Activated CD4-positive, alpha-beta T cell treated with anti-CD3 and anti-CD28 coated beads, Interleukin-2, amount 10 ng/mL, durations not matched to agents 7 days and 5 days (primary cell): Measurements from ENCODE around the gene PDGFRA. TPM values are rescaled to one million over a fixed set of nuclear protein-coding genes. Genes with fewer than 3 reads are reported as not detected.
"Not testable (repeated sequence)": the region's sequence is repeated elsewhere in the genome, so short reads cannot be mapped to it uniquely, and the experiment has no call there.

Experiments
- CTCF ChIA-PET: fragments of 350-600 bp; sonication (Branson Sonifier 250); formaldehyde crosslinking; loops from one replicate; lab custom pipeline; 2021; ENCODE audit warnings: antibody characterized with exemption; lab: Charles Lee
- POLR2A ChIA-PET: fragments of 350-600 bp; sonication (Branson Sonifier 250); formaldehyde crosslinking; loops from one replicate; lab custom pipeline; 2021; ENCODE audit warnings: antibody characterized with exemption; lab: Charles Lee
- DNase-seq: peaks from one replicate; pipeline ENCODE4 v3.0.0-alpha.2; 2020
- H3K27ac Mint-ChIP-seq: one replicate; pipeline ENCODE4 v1.8.0; 2021; ENCODE audit warnings: mild to moderate bottlenecking, moderate library complexity, mixed read lengths
- H3K27me3 Mint-ChIP-seq: one replicate; pipeline ENCODE4 v1.8.0; 2021; ENCODE audit warnings: mixed read lengths
- H3K36me3 Mint-ChIP-seq: one replicate; pipeline ENCODE4 v1.8.0; 2021; ENCODE audit warnings: low read depth, mixed read lengths
- H3K4me1 Mint-ChIP-seq: one replicate; pipeline ENCODE4 v1.8.0; 2021; ENCODE audit warnings: mixed read lengths
- H3K4me3 Mint-ChIP-seq: one replicate; pipeline ENCODE4 v1.8.0; 2021; ENCODE audit warnings: mild to moderate bottlenecking, moderate library complexity, mixed read lengths
- H3K9me3 Mint-ChIP-seq: one replicate; pipeline ENCODE4 v1.8.0; 2021; ENCODE audit warnings: mixed read lengths
- total RNA-seq, 2 experiments: library from RNA; stranded (reverse); gene quantifications; one replicate each; pipeline ENCODE4 v1.2.3, GENCODE V29; 2021

Gene PDGFRA
- total RNA-seq, 2 experiments from 2014 or later: not detected

DNA sequence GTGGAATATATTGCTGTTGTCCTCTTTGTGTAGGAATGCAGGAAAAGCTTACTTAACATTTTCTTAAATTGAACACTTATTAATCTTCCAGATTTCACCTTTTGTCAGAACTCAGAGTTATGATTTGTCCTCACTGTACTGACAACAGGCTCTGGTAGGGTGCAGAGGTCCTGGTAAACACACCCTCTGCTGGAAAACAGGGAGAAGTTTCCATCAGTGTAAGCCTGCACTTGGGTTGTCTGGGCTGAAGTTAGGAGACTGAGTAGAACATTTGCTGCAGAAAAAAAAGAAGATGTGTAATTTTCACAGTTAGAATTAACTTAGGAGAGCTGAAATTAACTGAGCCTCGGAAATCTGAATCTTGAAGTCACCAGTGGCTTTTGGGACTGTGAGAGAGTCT is 23.2 kb downstream of the PDGFRA start:
- DNase-seq, H3K27me3 Mint-ChIP-seq, POLR2A ChIA-PET, H3K9me3 Mint-ChIP-seq, H3K4me1 Mint-ChIP-seq, H3K27ac Mint-ChIP-seq, H3K4me3 Mint-ChIP-seq, H3K36me3 Mint-ChIP-seq, CTCF ChIA-PET: not testable (repeated sequence)

- no peak overlapping the region for H3K27ac Mint-ChIP-seq
- CTCF ChIA-PET: no interaction called here
- H3K9me3 Mint-ChIP-seq: no peaks in the 10 kb centered on the region
- no peaks in the 10 kb centered on the region for H3K36me3 Mint-ChIP-seq
- POLR2A ChIA-PET: no interaction called here
- no peaks in the 10 kb centered on the region for H3K4me1 Mint-ChIP-seq
- peaks cover 1% of the 10 kb centered on the region for H3K27me3 Mint-ChIP-seq
- no peak for DNase-seq
- no peak overlapping the region for H3K4me3 Mint-ChIP-seq
These were observed 25.2 kb downstream of the PDGFRA start for GRCh38 chr4:54254116-54254914.

GRCh38 chr4:54254915-54255246 is 25.8 kb downstream of the PDGFRA start:
- no peak overlapping the region for H3K27ac Mint-ChIP-seq
- POLR2A ChIA-PET: no interaction called here
- H3K4me3 Mint-ChIP-seq: no peak overlapping the region
- peaks cover 1% of the 10 kb centered on the region for H3K27me3 Mint-ChIP-seq
- DNase-seq: no peak
- H3K36me3 Mint-ChIP-seq: no peaks in the 10 kb centered on the region
- H3K4me1 Mint-ChIP-seq: no peaks in the 10 kb centered on the region
- CTCF ChIA-PET: no interaction called here
- no peaks in the 10 kb centered on the region for H3K9me3 Mint-ChIP-seq

DNA sequence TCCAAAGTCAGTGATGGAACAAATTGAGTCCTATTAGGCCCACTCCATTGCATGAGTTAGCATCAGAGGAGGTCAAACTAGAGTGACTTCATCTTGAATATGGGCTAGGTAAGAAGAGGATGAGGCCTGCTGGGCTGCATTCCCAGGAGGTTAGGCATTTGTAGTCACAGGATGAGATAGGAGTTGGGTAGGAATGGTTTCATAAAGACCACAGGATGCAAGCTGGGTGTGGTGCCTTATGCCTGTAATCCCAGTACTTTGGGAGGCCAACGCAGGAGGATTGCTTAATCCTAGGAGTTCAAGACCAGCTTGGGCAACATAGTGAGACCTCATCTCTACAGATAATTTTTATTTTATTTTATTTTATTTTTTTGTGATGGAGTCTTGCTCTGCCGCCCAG is 26.8 kb downstream of the PDGFRA start:
- no peak for DNase-seq
- ChIA-PET CTCF (interaction anchor here (0.5 to 0.6 kb wide), 2 partner anchors 187 to 515 kb away, joined by 4 read pairs; no protein-coding TSS in a partner anchor), POLR2A (no interaction called here)
- H3K36me3 Mint-ChIP-seq: no peaks in the 10 kb centered on the region
- no peak overlapping the region for H3K27ac Mint-ChIP-seq
- H3K4me1 Mint-ChIP-seq: no peaks in the 10 kb centered on the region
- H3K9me3 Mint-ChIP-seq: no peaks in the 10 kb centered on the region
- H3K27me3 Mint-ChIP-seq: peaks cover 1% of the 10 kb centered on the region
- no peak overlapping the region for H3K4me3 Mint-ChIP-seq

GRCh38 chr4:54256491-54257486 is 27.7 kb downstream of the PDGFRA start:
- Mint-ChIP-seq H3K4me3 (no peak overlapping the region), H3K4me1 (no peaks in the 10 kb centered on the region), H3K9me3 (no peaks in the 10 kb centered on the region), H3K27ac (no peak overlapping the region), H3K27me3 (peaks cover 1% of the 10 kb centered on the region), H3K36me3 (no peaks in the 10 kb centered on the region)
- ChIA-PET CTCF (interaction anchor here (0.5 to 0.6 kb wide), 2 partner anchors 186 to 514 kb away, joined by 4 read pairs; no protein-coding TSS in a partner anchor), POLR2A (no interaction called here)
- DNase-seq: no peak

- no peaks in the 10 kb centered on the region for H3K36me3 Mint-ChIP-seq
- ChIA-PET CTCF (no interaction called here), POLR2A (no interaction called here)
- peaks cover 4% of the 10 kb centered on the region for H3K27me3 Mint-ChIP-seq
- H3K27ac Mint-ChIP-seq: no peak overlapping the region
- no peaks in the 10 kb centered on the region for H3K4me1 Mint-ChIP-seq
- DNase-seq: no peak
- H3K4me3 Mint-ChIP-seq: no peak overlapping the region
- no peaks in the 10 kb centered on the region for H3K9me3 Mint-ChIP-seq
These were observed 36.3 kb downstream of the PDGFRA start for GRCh38 chr4:54265366-54265765.

DNA sequence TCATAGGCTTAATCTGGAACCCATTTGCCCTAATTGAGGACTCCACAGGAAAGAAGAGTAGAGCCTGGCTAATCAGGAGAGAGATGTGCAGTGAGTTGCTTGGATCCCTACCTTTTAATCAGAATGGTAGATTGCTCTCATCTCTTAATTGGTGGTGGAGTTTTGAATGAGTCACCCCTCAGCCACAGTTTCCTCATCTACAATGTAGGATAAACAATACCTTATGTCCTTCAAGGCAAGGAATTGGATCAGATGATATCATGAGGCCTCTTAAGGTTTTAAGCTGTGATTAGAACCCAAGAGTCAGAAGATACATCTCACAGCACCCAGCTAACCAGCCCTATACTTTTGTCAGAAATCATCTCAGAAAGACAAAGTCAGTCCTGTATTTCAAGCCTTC is 39.1 kb downstream of the PDGFRA start:
- no peak for DNase-seq
- Mint-ChIP-seq H3K9me3 (peaks cover 9% of the 10 kb centered on the region), H3K4me1 (no peaks in the 10 kb centered on the region), H3K27ac (no peak overlapping the region), H3K36me3 (no peaks in the 10 kb centered on the region), H3K27me3 (peaks cover 6% of the 10 kb centered on the region), H3K4me3 (no peak overlapping the region)
- CTCF ChIA-PET: no interaction called here
- POLR2A ChIA-PET: no interaction called here

DNA sequence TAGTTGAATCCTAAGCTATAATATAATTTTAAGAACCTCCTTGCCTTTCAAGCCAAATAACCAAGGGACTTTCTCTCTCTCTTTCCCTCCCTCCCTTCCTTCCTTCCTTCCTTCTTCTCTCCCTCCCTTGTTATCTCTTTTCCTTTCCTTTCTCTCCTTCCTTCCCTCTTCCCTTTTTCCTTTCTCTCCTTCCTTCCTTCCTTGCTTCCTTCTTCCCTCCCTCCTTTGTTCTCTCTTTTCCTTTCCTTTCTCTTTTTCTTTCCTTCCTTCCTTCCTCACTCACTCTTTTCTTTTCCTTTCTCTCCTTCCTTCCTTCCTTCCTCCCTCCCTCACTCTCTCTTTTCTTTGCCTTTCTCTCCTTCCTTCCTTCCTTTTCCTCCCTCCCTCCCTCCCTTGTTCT is 42.4 kb downstream of the PDGFRA start:
- DNase-seq: no peak
- Mint-ChIP-seq H3K27ac (no peak overlapping the region), H3K27me3 (peaks cover 2% of the 10 kb centered on the region), H3K4me1 (peaks cover 5% of the 10 kb centered on the region), H3K4me3 (no peak overlapping the region), H3K9me3 (peaks cover 10% of the 10 kb centered on the region), H3K36me3 (no peaks in the 10 kb centered on the region)
- CTCF ChIA-PET: interaction anchor here (0.6 kb wide), 1 partner anchor 841 kb away, joined by 4 read pairs; no protein-coding TSS in a partner anchor
- POLR2A ChIA-PET: no interaction called here

DNA sequence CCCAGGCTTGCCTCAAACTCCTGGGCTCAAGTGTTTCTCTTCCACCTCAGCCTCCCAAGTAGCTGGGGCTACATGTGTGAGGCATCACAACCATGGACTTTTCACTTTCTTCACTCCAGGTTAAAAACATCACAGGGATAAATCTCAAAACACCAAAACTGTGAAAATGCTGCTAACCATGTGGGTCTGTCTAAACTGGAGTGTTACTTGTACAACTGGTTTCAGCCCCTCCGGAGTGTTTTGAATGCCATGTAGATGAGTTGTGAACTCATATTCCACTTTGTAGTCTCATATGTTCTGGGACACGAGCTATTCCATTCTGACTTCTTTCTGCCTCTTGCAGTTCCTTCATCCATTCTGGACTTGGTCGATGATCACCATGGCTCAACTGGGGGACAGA is 43.0 kb downstream of the PDGFRA start:
- Mint-ChIP-seq H3K4me3 (no peak overlapping the region), H3K36me3 (no peaks in the 10 kb centered on the region), H3K4me1 (peaks cover 8% of the 10 kb centered on the region), H3K27me3 (peaks cover 2% of the 10 kb centered on the region), H3K27ac (no peak overlapping the region), H3K9me3 (peaks cover 10% of the 10 kb centered on the region)
- CTCF ChIA-PET: no interaction called here
- POLR2A ChIA-PET: no interaction called here
- no peak for DNase-seq

DNA sequence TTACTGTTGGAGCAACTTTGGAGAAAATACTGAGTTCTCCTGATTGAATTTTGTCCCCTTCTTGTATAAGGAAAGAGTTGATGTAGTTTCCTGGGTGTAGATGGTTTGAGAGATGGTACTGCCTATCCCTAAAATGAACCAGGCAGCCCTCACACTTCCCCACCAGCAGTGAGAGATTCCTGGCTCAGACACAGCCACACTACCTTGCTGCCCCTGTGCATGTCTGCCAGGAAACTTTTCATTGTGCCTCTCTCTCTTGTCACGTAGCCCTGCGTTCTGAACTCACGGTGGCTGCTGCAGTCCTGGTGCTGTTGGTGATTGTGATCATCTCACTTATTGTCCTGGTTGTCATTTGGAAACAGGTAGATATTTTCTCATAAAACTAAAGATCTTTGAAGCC is 45.2 kb downstream of the PDGFRA start:
- Mint-ChIP-seq H3K4me1 (peaks cover 17% of the 10 kb centered on the region), H3K9me3 (peaks cover 10% of the 10 kb centered on the region), H3K4me3 (no peak overlapping the region), H3K27me3 (peaks cover 2% of the 10 kb centered on the region), H3K27ac (no peak overlapping the region), H3K36me3 (no peaks in the 10 kb centered on the region)
- ChIA-PET CTCF (no interaction called here), POLR2A (no interaction called here)
- no peak for DNase-seq

GRCh38 chr4:54274795-54275665 is 45.9 kb downstream of the PDGFRA start:
- Mint-ChIP-seq H3K9me3 (peaks cover 10% of the 10 kb centered on the region), H3K4me1 (peaks cover 17% of the 10 kb centered on the region), H3K36me3 (no peaks in the 10 kb centered on the region), H3K27ac (no peak overlapping the region), H3K27me3 (peaks cover 2% of the 10 kb centered on the region), H3K4me3 (no peak overlapping the region)
- no peak for DNase-seq
- CTCF ChIA-PET: no interaction called here
- POLR2A ChIA-PET: no interaction called here

DNA sequence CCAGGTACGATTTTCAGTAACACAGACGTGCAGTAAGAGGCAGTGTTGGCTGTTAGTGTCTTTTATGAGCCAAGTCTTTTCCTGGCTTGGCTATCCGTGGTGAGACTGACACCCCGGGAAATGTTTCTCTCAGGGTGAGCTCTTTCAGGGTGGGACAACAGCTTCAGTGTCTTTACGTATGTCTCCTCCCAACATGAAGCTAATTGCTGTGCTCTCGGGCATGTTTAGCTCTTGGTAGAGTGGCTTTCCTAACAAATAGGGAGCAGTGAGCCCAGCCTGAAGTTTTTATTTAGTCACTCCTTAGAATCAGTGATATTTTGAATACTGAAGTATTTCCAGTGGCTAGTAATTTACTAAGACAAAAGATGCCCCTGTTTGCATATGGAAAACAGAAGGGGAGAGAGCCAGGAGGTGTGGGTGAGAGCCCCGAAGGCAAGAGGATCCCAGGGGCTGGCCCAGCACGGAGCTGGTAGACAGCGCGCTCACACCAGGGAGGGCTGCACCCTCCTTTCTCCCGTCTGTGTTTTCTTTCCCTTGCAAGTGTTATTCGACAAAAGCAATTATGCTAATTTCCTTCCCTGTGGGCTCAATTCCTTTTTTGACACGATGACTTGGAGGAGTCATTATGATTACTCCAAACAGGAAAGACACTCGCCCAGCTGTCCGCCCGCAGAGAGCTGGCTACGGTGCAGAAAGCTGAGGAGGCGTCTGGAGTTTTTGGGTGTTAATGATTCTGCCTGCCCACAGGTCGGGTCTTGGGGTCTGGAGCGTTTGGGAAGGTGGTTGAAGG is 47.7 kb downstream of the PDGFRA start:
- Mint-ChIP-seq H3K27me3 (peaks cover 2% of the 10 kb centered on the region), H3K36me3 (no peaks in the 10 kb centered on the region), H3K9me3 (peaks cover 10% of the 10 kb centered on the region), H3K27ac (no peak overlapping the region), H3K4me1 (peaks cover 17% of the 10 kb centered on the region), H3K4me3 (no peak overlapping the region)
- ChIA-PET POLR2A (no interaction called here), CTCF (interaction anchor here (1.1 to 1.2 kb wide), 2 partner anchors 10 to 16 kb away, joined by 3 read pairs; no protein-coding TSS in a partner anchor)
- no peak for DNase-seq
